22Rv1 (cell line): Measurements from ENCODE around the gene CAMK2N2.

Experiments used
- H3K27ac ChIP-seq: fragments of 450-650 bp; 2 replicates; pipeline ENCODE4 v1.5.1; 2017
- CTCF ChIP-seq: fragments of 450-650 bp; IDR thresholded peaks from 2 replicates; pipeline ENCODE4 v1.5.1; 2017; ENCODE audit warnings: mild to moderate bottlenecking
- ZFX ChIP-seq: fragments of 450-650 bp; IDR thresholded peaks from 2 replicates; pipeline ENCODE4 v1.6.1; 2017; ENCODE audit warnings: antibody characterized with exemption, borderline replicate concordance

CAMK2N2 gene

GRCh38 chr3:184242297-184242685 is 19.1 kb downstream of the CAMK2N2 start:
- no peak for TF ChIP-seq CTCF
- no peak for TF ChIP-seq ZFX

GRCh38 chr3:184241447-184242296 is 19.7 kb downstream of the CAMK2N2 start:
- TF ChIP-seq CTCF (peak; percentile 85), ZFX (no peak)
- H3K27ac ChIP-seq, result peak overlapping the region; percentile 79

More at GRCh38 chr3:184242297-184242685, 19.1 kb downstream of the CAMK2N2 start:
- H3K27ac ChIP-seq, result peak overlapping the region; percentile 79

- no peak for TF ChIP-seq CTCF
- no peak for TF ChIP-seq ZFX
- peak overlapping the region; percentile 79 for H3K27ac ChIP-seq
Measured at GRCh38 chr3:184241141-184241446, 20.3 kb downstream of the CAMK2N2 start.

GRCh38 chr3:184240384-184241140 is 20.8 kb downstream of the CAMK2N2 start:
- peak overlapping the region; percentile 79 for H3K27ac ChIP-seq
- TF ChIP-seq ZFX (no peak), CTCF (no peak)

GRCh38 chr3:184239708-184240107 is 21.6 kb downstream of the CAMK2N2 start:
- peak overlapping the region; percentile 79; the same call in 1 of the 2 replicates for H3K27ac ChIP-seq
- no peak for TF ChIP-seq CTCF
- TF ChIP-seq ZFX, result no peak

- TF ChIP-seq ZFX, result no peak
- no peak for TF ChIP-seq CTCF
Measured at GRCh38 chr3:184239221-184239620, 22.1 kb downstream of the CAMK2N2 start.

GRCh38 chr3:184238246-184238818 is 23.0 kb downstream of the CAMK2N2 start:
- H3K27ac ChIP-seq, result peak overlapping the region; percentile 25
- TF ChIP-seq CTCF (no peak), ZFX (no peak)

More at GRCh38 chr3:184239221-184239620, 22.1 kb downstream of the CAMK2N2 start:
- H3K27ac ChIP-seq, result no peak overlapping the region
